COR-L47 (cell line): Measurements from ENCODE around the gene MAVS.

Experiments used
- DNase-seq: peaks from one replicate; lab custom pipeline; 2025; lab: John Stamatoyannopoulos, UW

Gene MAVS

GRCh38 chr20:3911956-3912355 is 65.3 kb downstream of the MAVS start:
- DNase-seq = peak; percentile 52

- no peak for DNase-seq
Measured at GRCh38 chr20:3914446-3914845, 67.8 kb downstream of the MAVS start.

GRCh38 chr20:3915691-3916090 is 69.1 kb downstream of the MAVS start:
- no peak for DNase-seq

- no peak for DNase-seq
Measured at GRCh38 chr20:3916364-3916763, 69.7 kb downstream of the MAVS start.

GRCh38 chr20:3919352-3919751 is 72.7 kb downstream of the MAVS start:
- DNase-seq = no peak

- DNase-seq = no peak
Measured at GRCh38 chr20:3922223-3922982, 75.8 kb downstream of the MAVS start.

- no peak for DNase-seq
Measured at GRCh38 chr20:3922983-3923339, 76.3 kb downstream of the MAVS start.

- no peak for DNase-seq
Measured at GRCh38 chr20:3923818-3924217, 77.2 kb downstream of the MAVS start.

- no peak for DNase-seq
Measured at GRCh38 chr20:3924304-3925112, 77.9 kb downstream of the MAVS start.

- DNase-seq = no peak
Measured at GRCh38 chr20:3925113-3925695, 78.6 kb downstream of the MAVS start.
